ENCODE data around the gene SENP8. TPM values are rescaled to one million over a fixed set of nuclear protein-coding genes. Genes with fewer than 3 reads are reported as not detected.

SENP8 gene
- 1.9 and 2.3 TPM in 2 replicates for total RNA-seq

DNA sequence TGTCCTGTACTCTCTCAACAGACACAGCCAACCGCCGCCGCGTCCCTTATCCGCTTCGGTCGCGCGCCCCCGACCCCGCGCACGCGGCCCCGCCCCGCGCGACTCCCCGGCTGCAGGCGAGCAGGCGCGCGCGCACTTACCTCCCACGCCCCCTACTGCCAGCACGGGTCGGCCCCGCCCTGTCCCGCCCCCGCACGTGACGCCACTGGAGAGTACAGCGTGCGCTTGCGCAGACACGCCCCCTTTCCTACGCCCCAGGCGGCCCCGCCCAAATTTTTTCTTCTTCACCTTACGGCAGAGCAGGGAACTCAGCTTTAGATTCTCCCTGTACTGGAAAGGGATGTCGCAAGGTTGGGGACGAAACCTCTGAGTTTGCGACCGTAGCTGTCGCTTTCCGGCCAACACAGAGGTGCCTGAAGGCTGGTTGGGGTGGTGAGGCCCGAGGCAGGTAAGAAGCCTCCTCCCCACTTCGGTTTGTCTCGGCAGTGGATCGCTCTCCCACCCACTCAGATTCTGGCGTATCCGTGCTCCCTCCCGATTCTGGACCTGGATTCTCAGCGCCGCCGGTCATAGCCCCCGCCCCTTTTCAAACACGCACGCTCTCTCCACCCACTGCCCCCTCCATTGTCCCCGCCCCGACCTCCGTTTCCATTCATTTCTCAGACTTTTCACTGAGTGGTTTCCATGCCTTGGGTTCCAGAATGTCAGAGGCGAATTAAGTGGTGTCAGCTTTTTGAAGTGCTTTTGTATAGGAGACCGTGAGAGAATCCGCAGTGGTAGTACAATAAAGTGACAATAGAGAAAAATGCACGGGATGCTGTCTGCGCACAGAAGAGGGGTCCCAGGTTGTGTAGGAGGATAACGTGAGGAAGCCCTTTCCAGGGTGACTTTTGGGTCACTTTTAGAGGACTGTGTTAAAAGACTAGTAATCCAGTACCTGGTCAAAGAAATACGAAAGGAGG lies at the start of gene SENP8, which contains the start of gene MYO9A:
SENP8 (plus strand) TSS at position 387 of the 962 bp plus-strand sequence. CDS start 21,221 bp downstream, outside the sequence.
MYO9A (minus strand) TSS at position 134 of the 962 bp plus-strand sequence. CDS start 71,587 bp downstream, outside the sequence.

Other genes with a start within 250 kb of the SENP8 start
- 38.1 and 51.7 TPM in 2 replicates for gene MYO9A, start 253 bp upstream of the SENP8 start, total RNA-seq
- gene GRAMD2A, start 79.4 kb downstream of the SENP8 start, total RNA-seq: 0.33 and 0.46 TPM in 2 replicates
- gene PKM, start 112.8 kb downstream of the SENP8 start, total RNA-seq: 2,365 and 3,290 TPM in 2 replicates
- gene PARP6, start 154.2 kb downstream of the SENP8 start, total RNA-seq: 19.8 and 34.6 TPM in 2 replicates
- 0.07 and 0.23 TPM in 2 replicates for gene CELF6, start 201.8 kb downstream of the SENP8 start, total RNA-seq

All from smooth muscle cell of the pulmonary artery (primary cell).